CD14-positive monocyte (primary cell): ENCODE results near the gene DNAJB12. TPM values are rescaled to one million over a fixed set of nuclear protein-coding genes. Genes with fewer than 3 reads are reported as not detected.

Experiments used
- DNase-seq, 3 donors: peaks; one replicate each; pipeline ENCODE4 v3.0.0-alpha.2; 2011 to 2022
- H2AFZ ChIP-seq: 2 replicates; pipeline ENCODE4 v1.6.0; 2012; ENCODE audit warnings: mild to moderate bottlenecking, low read depth, low read length, inconsistent platforms; ENCODE audit not compliant: insufficient read depth, poor library complexity, severe bottlenecking
- H3K27ac ChIP-seq, 2 donors: 1 replicate in 1 of 2; 2 replicates in 1 of 2; pipeline ENCODE4 v1.5.1; 2012 to 2013; ENCODE audit warnings: low read length in 2 of 2, control low read depth in 1 of 2, inconsistent platforms in 1 of 2, low read depth in 1 of 2, mild to moderate bottlenecking in 1 of 2
- H3K27me3 ChIP-seq, 2 donors: one replicate each; pipeline versions ENCODE4 v1.6.0 to v1.6.1; 2011 to 2013; ENCODE audit warnings: low read length in 2 of 2; ENCODE audit not compliant: control insufficient read depth in 2 of 2, insufficient read depth in 2 of 2
- H3K36me3 ChIP-seq, 2 donors: replicated peaks in 1 of 2; 1 replicate in 1 of 2; 2 replicates in 1 of 2; pipeline versions ENCODE4 v1.5.1 to v1.6.1; 2012 to 2013; ENCODE audit warnings: low read length in 2 of 2, control low read depth in 1 of 2, inconsistent platforms in 1 of 2, mild to moderate bottlenecking in 1 of 2; ENCODE audit not compliant: insufficient read depth in 2 of 2, control insufficient read depth in 1 of 2
- H3K4me1 ChIP-seq, 2 donors: 1 replicate in 1 of 2; 2 replicates in 1 of 2; pipeline versions ENCODE4 v1.5.1 to v1.6.1; 2012 to 2013; ENCODE audit warnings: low read length in 2 of 2, control low read depth in 1 of 2, inconsistent platforms in 1 of 2, mild to moderate bottlenecking in 1 of 2, moderate library complexity in 1 of 2; ENCODE audit not compliant: insufficient read depth in 2 of 2, control insufficient read depth in 1 of 2
- H3K4me2 ChIP-seq: replicated peaks from 2 replicates; pipeline ENCODE3; 2012; ENCODE audit warnings: low read length, moderate library complexity, mild to moderate bottlenecking; ENCODE audit not compliant: poor library complexity, severe bottlenecking; ENCODE audit errors: extremely low read depth
- H3K4me3 ChIP-seq, 3 experiments: fragments of 200-600 bp in 1 of 3; sonication (generic) in 1 of 3; replicated peaks in 1 of 3; 1 replicate in 2 of 3; 2 replicates in 1 of 3; pipeline ENCODE4 v1.5.1; 2011 to 2013; ENCODE audit warnings: low read length in 3 of 3, mild to moderate bottlenecking in 3 of 3, control low read depth in 2 of 3, low read depth in 2 of 3, inconsistent platforms in 1 of 3, moderate library complexity in 1 of 3
- H3K79me2 ChIP-seq: 2 replicates; pipeline ENCODE4 v1.6.0; 2012; ENCODE audit warnings: mild to moderate bottlenecking, control low read depth, inconsistent platforms, low read length, moderate library complexity; ENCODE audit not compliant: insufficient read depth
- H3K9ac ChIP-seq: 2 replicates; pipeline ENCODE4 v1.6.0; 2017; ENCODE audit warnings: low read length, mild to moderate bottlenecking; ENCODE audit not compliant: insufficient read depth, poor library complexity, severe bottlenecking
- H3K9me3 ChIP-seq, 2 donors: replicated peaks in 1 of 2; 1 replicate in 1 of 2; 2 replicates in 1 of 2; pipeline versions ENCODE4 v1.5.1 to v1.6.1; 2012 to 2013; ENCODE audit warnings: low read length in 2 of 2, control low read depth in 1 of 2; ENCODE audit not compliant: control insufficient read depth in 1 of 2, insufficient read depth in 1 of 2
- H4K20me1 ChIP-seq: 2 replicates; pipeline ENCODE4 v1.6.0; 2012; ENCODE audit warnings: mild to moderate bottlenecking, low read length, control low read depth, moderate library complexity; ENCODE audit not compliant: insufficient read depth
- H3K27ac Mint-ChIP-seq, 7 donors: one replicate each; pipeline ENCODE4 v1.8.0; 2020; ENCODE audit warnings: mild to moderate bottlenecking in 7 of 7, mixed read lengths in 7 of 7, moderate library complexity in 6 of 7, inconsistent platforms in 2 of 7
- H3K27me3 Mint-ChIP-seq, 3 donors: one replicate each; pipeline ENCODE4 v1.8.0; 2021 to 2022; ENCODE audit warnings: low read depth in 3 of 3, mild to moderate bottlenecking in 3 of 3, mixed read lengths in 3 of 3, moderate library complexity in 3 of 3, inconsistent platforms in 1 of 3
- H3K36me3 Mint-ChIP-seq, 2 donors: one replicate each; pipeline ENCODE4 v1.8.0; 2020; ENCODE audit warnings: mixed read lengths in 2 of 2, inconsistent platforms in 1 of 2, mild to moderate bottlenecking in 1 of 2
- H3K4me1 Mint-ChIP-seq: one replicate; pipeline ENCODE4 v1.8.0; 2020; ENCODE audit warnings: mild to moderate bottlenecking, mixed read lengths
- H3K4me3 Mint-ChIP-seq, 2 donors: one replicate each; pipeline ENCODE4 v1.8.0; 2020; ENCODE audit warnings: mild to moderate bottlenecking in 2 of 2, mixed read lengths in 2 of 2, moderate library complexity in 1 of 2
- H3K9me3 Mint-ChIP-seq, 7 donors: one replicate each; pipeline ENCODE4 v1.8.0; 2020 to 2022; ENCODE audit warnings: mixed read lengths in 7 of 7, mild to moderate bottlenecking in 6 of 7, moderate library complexity in 6 of 7, inconsistent platforms in 2 of 7
- WGBS: methylation state at CpG from one replicate; pipeline ENCODE4 v1.1.5; 2013; ENCODE audit warnings: missing lambda C conversion rate; ENCODE audit not compliant: insufficient coverage; 5-methylcytosine and 5-hydroxymethylcytosine counted together
- intact Hi-C, 2 donors: fragments of 100-400 bp; cut with micrococcal nuclease; formaldehyde crosslinking; loops; one replicate each; pipeline versions ENCODE4 v1.15.0 to v1.15.1; 2023
- polyA plus RNA-seq, 3 donors: library from polyadenylated mRNA; depleted of rRNA in 1 of 3; unstranded in 2 of 3; stranded (reverse) in 1 of 3; fragments of 300-500 nt in 2 of 3; fragments of >200 nt in 1 of 3; fragmentation: Illumina TruSeq in 2 of 3; gene quantifications; 1 replicate in 2 of 3; 2 replicates in 1 of 3; pipeline ENCODE4 v1.2.3, GENCODE V29; 2012 to 2021
- small RNA-seq: library from RNA; depleted of rRNA; stranded (forward); fragments of <200 nt; gene quantifications from one replicate; pipeline ENCODE3, GENCODE V24; 2012; ENCODE audit warnings: low read depth; ENCODE audit not compliant: insufficient read length
- TF ChIP-seq, protein P1 (sequence below): fragments of 200-600 bp; IDR thresholded peaks from one replicate; pipeline ENCODE4 v1.8.0; 2022; ENCODE audit warnings: antibody characterized with exemption, mild to moderate bottlenecking

The DNAJB12 gene
- polyA plus RNA-seq, 3 donors = 26.5 to 42.5 (median 37.9) TPM

DNA sequence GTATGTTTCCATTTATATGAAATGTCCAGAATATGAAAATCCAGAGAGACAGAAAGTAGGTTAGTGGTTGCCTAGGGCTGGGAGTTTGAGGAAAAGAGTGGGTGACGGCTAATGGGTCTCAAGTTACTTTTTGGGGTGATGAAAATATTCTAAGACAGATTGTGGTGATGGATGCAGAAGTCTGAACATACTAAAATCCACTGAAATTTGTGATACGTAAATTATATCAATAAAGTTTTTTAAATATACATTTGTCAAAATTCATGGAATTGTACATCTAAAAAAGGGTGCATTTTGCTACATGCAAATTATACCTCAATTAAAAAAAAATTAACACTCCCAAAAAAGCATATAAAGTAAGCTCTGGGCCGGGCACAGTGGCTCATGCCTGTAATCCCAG is 71.6 kb downstream of the DNAJB12 start:
- Mint-ChIP-seq H3K27me3 (peaks cover 0 to 6% (median 0%) of the 10 kb centered on the region in 3 donors), H3K27ac (peak overlapping the region in 1 of 7 donors; percentile 26)

More for the DNA sequence above, 71.6 kb downstream of the DNAJB12 start:
- Histone ChIP-seq H3K27me3 (no peaks in the 10 kb centered on the region), H3K9ac (no peak overlapping the region), H3K9me3 (no peaks in the 10 kb centered on the region), H4K20me1 (no peaks in the 10 kb centered on the region), H3K4me1 (peaks cover 23 to 34% of the 10 kb centered on the region in 2 donors), H2AFZ (no peak overlapping the region), H3K36me3 (no peaks in the 10 kb centered on the region), H3K27ac (no peak overlapping the region), H3K79me2 (no peaks in the 10 kb centered on the region), H3K4me2 (no peak overlapping the region), H3K4me3 (no peak overlapping the region)
- peaks cover 30% of the 10 kb centered on the region for H3K4me1 Mint-ChIP-seq
- TF ChIP-seq, protein P1, sequence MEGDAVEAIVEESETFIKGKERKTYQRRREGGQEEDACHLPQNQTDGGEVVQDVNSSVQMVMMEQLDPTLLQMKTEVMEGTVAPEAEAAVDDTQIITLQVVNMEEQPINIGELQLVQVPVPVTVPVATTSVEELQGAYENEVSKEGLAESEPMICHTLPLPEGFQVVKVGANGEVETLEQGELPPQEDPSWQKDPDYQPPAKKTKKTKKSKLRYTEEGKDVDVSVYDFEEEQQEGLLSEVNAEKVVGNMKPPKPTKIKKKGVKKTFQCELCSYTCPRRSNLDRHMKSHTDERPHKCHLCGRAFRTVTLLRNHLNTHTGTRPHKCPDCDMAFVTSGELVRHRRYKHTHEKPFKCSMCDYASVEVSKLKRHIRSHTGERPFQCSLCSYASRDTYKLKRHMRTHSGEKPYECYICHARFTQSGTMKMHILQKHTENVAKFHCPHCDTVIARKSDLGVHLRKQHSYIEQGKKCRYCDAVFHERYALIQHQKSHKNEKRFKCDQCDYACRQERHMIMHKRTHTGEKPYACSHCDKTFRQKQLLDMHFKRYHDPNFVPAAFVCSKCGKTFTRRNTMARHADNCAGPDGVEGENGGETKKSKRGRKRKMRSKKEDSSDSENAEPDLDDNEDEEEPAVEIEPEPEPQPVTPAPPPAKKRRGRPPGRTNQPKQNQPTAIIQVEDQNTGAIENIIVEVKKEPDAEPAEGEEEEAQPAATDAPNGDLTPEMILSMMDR = no peak
- no peak for DNase-seq
- H3K9me3 Mint-ChIP-seq = no peaks in the 10 kb centered on the region
- intact Hi-C loops = no loop called here
- H3K4me3 Mint-ChIP-seq = no peak overlapping the region
- WGBS = 67% methylated on average over 1 of the region's 3 CpGs
- no peaks in the 10 kb centered on the region for H3K36me3 Mint-ChIP-seq

Small RNA genes lying within 50 kb of the gene (small RNA-seq; reads per million reads assigned to genes)
- gene RNU6-805P = not detected

Other genes with a start within 250 kb of the DNAJB12 start
- gene ANAPC16, start 138.9 kb downstream of the DNAJB12 start, polyA plus RNA-seq = 100 to 1,000 TPM in 2 of 3 donors, 10 to 100 TPM in 1; 65.5 to 167 (median 148) TPM
- 10 to 100 TPM in 2 of 3 donors, 1 to 10 TPM in 1; 8.2 to 20.9 (median 17.9) TPM for gene ASCC1, start 138.6 kb downstream of the DNAJB12 start, polyA plus RNA-seq
- 100 to 1,000 TPM in 1 of 3 donors, 10 to 100 TPM in 2; 26.1 to 611 (median 45.8) TPM for gene DDIT4, start 81.0 kb downstream of the DNAJB12 start, polyA plus RNA-seq